ENCODE measurements around the gene PTPN14.

The PTPN14 gene

GRCh38 chr1:214344897-214345296 lies 206.5 kb downstream of the PTPN14 start:
- H3K27me3 Mint-ChIP-seq, result peaks cover 3% of the 10 kb centered on the region
- H3K27ac Mint-ChIP-seq, result no peak overlapping the region
- H3K9me3 Mint-ChIP-seq, result peaks cover 34% of the 10 kb centered on the region
- H3K36me3 Mint-ChIP-seq (ENCODE audit: low read depth), result peaks cover 6% of the 10 kb centered on the region
- no peaks in the 10 kb centered on the region for H3K4me1 Mint-ChIP-seq (ENCODE audit: low read depth)
- intact Hi-C loops (cut with micrococcal nuclease), result no loop called here
- no peak overlapping the region for H3K4me3 Mint-ChIP-seq

- no peaks in the 10 kb centered on the region for H3K4me1 Mint-ChIP-seq (ENCODE audit: low read depth)
- H3K4me3 Mint-ChIP-seq, result no peak overlapping the region
- H3K36me3 Mint-ChIP-seq (ENCODE audit: low read depth), result peaks cover 13% of the 10 kb centered on the region
- H3K27me3 Mint-ChIP-seq, result no peaks in the 10 kb centered on the region
- peaks cover 34% of the 10 kb centered on the region for H3K9me3 Mint-ChIP-seq
- intact Hi-C loops (cut with micrococcal nuclease), result no loop called here
- H3K27ac Mint-ChIP-seq, result no peak overlapping the region
Measured at GRCh38 chr1:214342525-214342924, 208.9 kb downstream of the PTPN14 start.

- Mint-ChIP-seq H3K27ac (no peak overlapping the region), H3K9me3 (peaks cover 34% of the 10 kb centered on the region), H3K27me3 (no peaks in the 10 kb centered on the region), H3K4me1 (ENCODE audit: low read depth) (no peaks in the 10 kb centered on the region), H3K4me3 (no peak overlapping the region), H3K36me3 (ENCODE audit: low read depth) (peaks cover 19% of the 10 kb centered on the region)
- intact Hi-C loops (cut with micrococcal nuclease), result no loop called here
Measured at GRCh38 chr1:214341932-214342331, 209.5 kb downstream of the PTPN14 start.

GRCh38 chr1:214341459-214341858 lies 209.9 kb downstream of the PTPN14 start:
- no peak overlapping the region for H3K27ac Mint-ChIP-seq

GRCh38 chr1:214338212-214338611 lies 213.2 kb downstream of the PTPN14 start:
- no peaks in the 10 kb centered on the region for H3K27me3 Mint-ChIP-seq
- peaks cover 19% of the 10 kb centered on the region for H3K36me3 Mint-ChIP-seq (ENCODE audit: low read depth)
- H3K4me1 Mint-ChIP-seq (ENCODE audit: low read depth), result no peaks in the 10 kb centered on the region
- intact Hi-C loops (cut with micrococcal nuclease), result no loop called here
- H3K27ac Mint-ChIP-seq, result no peak overlapping the region
- H3K4me3 Mint-ChIP-seq, result no peak overlapping the region
- H3K9me3 Mint-ChIP-seq, result peaks cover 8% of the 10 kb centered on the region

More at GRCh38 chr1:214341459-214341858, 209.9 kb downstream of the PTPN14 start:
- H3K36me3 Mint-ChIP-seq (ENCODE audit: low read depth), result peaks cover 20% of the 10 kb centered on the region
- H3K9me3 Mint-ChIP-seq, result peaks cover 34% of the 10 kb centered on the region
- no peaks in the 10 kb centered on the region for H3K4me1 Mint-ChIP-seq (ENCODE audit: low read depth)
- no peaks in the 10 kb centered on the region for H3K27me3 Mint-ChIP-seq
- intact Hi-C loops (cut with micrococcal nuclease), result no loop called here
- H3K4me3 Mint-ChIP-seq, result no peak overlapping the region

GRCh38 chr1:214337511-214337910 lies 213.9 kb downstream of the PTPN14 start:
- H3K9me3 Mint-ChIP-seq, result peaks cover 1% of the 10 kb centered on the region
- no peak overlapping the region for H3K4me3 Mint-ChIP-seq
- H3K27ac Mint-ChIP-seq, result no peak overlapping the region
- intact Hi-C loops (cut with micrococcal nuclease), result no loop called here
- H3K27me3 Mint-ChIP-seq, result no peaks in the 10 kb centered on the region
- H3K36me3 Mint-ChIP-seq (ENCODE audit: low read depth), result peaks cover 19% of the 10 kb centered on the region
- no peaks in the 10 kb centered on the region for H3K4me1 Mint-ChIP-seq (ENCODE audit: low read depth)

GRCh38 chr1:214337015-214337414 lies 214.4 kb downstream of the PTPN14 start:
- Mint-ChIP-seq H3K27me3 (no peaks in the 10 kb centered on the region), H3K4me3 (no peak overlapping the region), H3K27ac (no peak overlapping the region), H3K36me3 (ENCODE audit: low read depth) (peaks cover 19% of the 10 kb centered on the region), H3K4me1 (ENCODE audit: low read depth) (no peaks in the 10 kb centered on the region), H3K9me3 (no peaks in the 10 kb centered on the region)
- intact Hi-C loops (cut with micrococcal nuclease), result no loop called here

GRCh38 chr1:214335567-214335966 lies 215.8 kb downstream of the PTPN14 start:
- H3K4me3 Mint-ChIP-seq, result no peak overlapping the region
- peaks cover 19% of the 10 kb centered on the region for H3K36me3 Mint-ChIP-seq (ENCODE audit: low read depth)
- H3K4me1 Mint-ChIP-seq (ENCODE audit: low read depth), result peaks cover 5% of the 10 kb centered on the region
- no peak overlapping the region for H3K27ac Mint-ChIP-seq
- intact Hi-C loops (cut with micrococcal nuclease), result no loop called here
- H3K27me3 Mint-ChIP-seq, result no peaks in the 10 kb centered on the region
- no peaks in the 10 kb centered on the region for H3K9me3 Mint-ChIP-seq

- intact Hi-C loops (cut with micrococcal nuclease), result loop anchor here (2.0 to 5.0 kb wide), 2 partner anchors 296 to 1194 kb away; no protein-coding TSS in a partner anchor
- H3K4me3 Mint-ChIP-seq, result no peak overlapping the region
- H3K9me3 Mint-ChIP-seq, result no peaks in the 10 kb centered on the region
- no peaks in the 10 kb centered on the region for H3K27me3 Mint-ChIP-seq
- no peak overlapping the region for H3K27ac Mint-ChIP-seq
- peaks cover 5% of the 10 kb centered on the region for H3K4me1 Mint-ChIP-seq (ENCODE audit: low read depth)
- H3K36me3 Mint-ChIP-seq (ENCODE audit: low read depth), result peaks cover 16% of the 10 kb centered on the region
Measured at GRCh38 chr1:214332946-214333798, 218.2 kb downstream of the PTPN14 start.

- Mint-ChIP-seq H3K27ac (no peak overlapping the region), H3K27me3 (no peaks in the 10 kb centered on the region), H3K36me3 (ENCODE audit: low read depth) (peaks cover 7% of the 10 kb centered on the region), H3K9me3 (no peaks in the 10 kb centered on the region), H3K4me1 (ENCODE audit: low read depth) (peaks cover 5% of the 10 kb centered on the region), H3K4me3 (no peak overlapping the region)
- intact Hi-C loops (cut with micrococcal nuclease), result loop anchor here (2.0 to 5.0 kb wide), 2 partner anchors 297 to 1195 kb away; no protein-coding TSS in a partner anchor
Measured at GRCh38 chr1:214331827-214332423, 219.5 kb downstream of the PTPN14 start.

- Mint-ChIP-seq H3K4me3 (no peak overlapping the region), H3K27ac (no peak overlapping the region), H3K4me1 (ENCODE audit: low read depth) (peaks cover 5% of the 10 kb centered on the region), H3K9me3 (no peaks in the 10 kb centered on the region), H3K36me3 (ENCODE audit: low read depth) (peaks cover 6% of the 10 kb centered on the region), H3K27me3 (no peaks in the 10 kb centered on the region)
- intact Hi-C loops (cut with micrococcal nuclease), result loop anchor here (5.0 kb wide), 1 partner anchor 1196 kb away; no protein-coding TSS in a partner anchor
Measured at GRCh38 chr1:214331180-214331579, 220.2 kb downstream of the PTPN14 start.

GRCh38 chr1:214330715-214331114 lies 220.7 kb downstream of the PTPN14 start:
- intact Hi-C loops (cut with micrococcal nuclease), result loop anchor here (5.0 kb wide), 1 partner anchor 1197 kb away; no protein-coding TSS in a partner anchor
- Mint-ChIP-seq H3K4me1 (ENCODE audit: low read depth) (peaks cover 5% of the 10 kb centered on the region), H3K36me3 (ENCODE audit: low read depth) (peaks cover 6% of the 10 kb centered on the region), H3K4me3 (no peak overlapping the region), H3K9me3 (no peaks in the 10 kb centered on the region), H3K27ac (no peak overlapping the region), H3K27me3 (no peaks in the 10 kb centered on the region)

- intact Hi-C loops (cut with micrococcal nuclease), result loop anchor here (5.0 kb wide), 1 partner anchor 1197 kb away; no protein-coding TSS in a partner anchor
- Mint-ChIP-seq H3K4me3 (no peak overlapping the region), H3K27me3 (no peaks in the 10 kb centered on the region), H3K9me3 (no peaks in the 10 kb centered on the region), H3K36me3 (ENCODE audit: low read depth) (peaks cover 6% of the 10 kb centered on the region), H3K4me1 (ENCODE audit: low read depth) (peaks cover 5% of the 10 kb centered on the region), H3K27ac (no peak overlapping the region)
Measured at GRCh38 chr1:214330222-214330621, 221.2 kb downstream of the PTPN14 start.

All from dendritic cell treated with granulocyte-macrophage colony-stimulating factor and Interleukin-4, amounts not matched to agents 40 ng/mL and 50 ng/mL, for 4 days (primary cell).